ENCODE results near the gene CDH23.

CDH23 gene

GRCh38 chr10:71806704-71807556 lies 410.2 kb downstream of the CDH23 start:
- DNase-seq, result peak in 1 of 2 donors; percentile 4

GRCh38 chr10:71807557-71808510 lies 411.1 kb downstream of the CDH23 start:
- DNase-seq, result no peak

- DNase-seq, result no peak
These were observed 412.9 kb downstream of the CDH23 start for GRCh38 chr10:71809628-71810027.

- DNase-seq, result peak in 1 of 2 donors; percentile 4
These were observed 413.5 kb downstream of the CDH23 start for GRCh38 chr10:71810048-71810750.

GRCh38 chr10:71811351-71811750 lies 414.6 kb downstream of the CDH23 start:
- no peak for DNase-seq

- DNase-seq, result peak in 1 of 2 donors; percentile 65
These were observed 415.5 kb downstream of the CDH23 start for GRCh38 chr10:71812016-71812912.

- DNase-seq, result no peak
These were observed 416.3 kb downstream of the CDH23 start for GRCh38 chr10:71812913-71813590.

GRCh38 chr10:71814922-71815411 lies 418.2 kb downstream of the CDH23 start:
- DNase-seq, result no peak

GRCh38 chr10:71815515-71816130 lies 418.9 kb downstream of the CDH23 start:
- DNase-seq, result no peak

- no peak for DNase-seq
These were observed 419.7 kb downstream of the CDH23 start for GRCh38 chr10:71816421-71816851.

- DNase-seq, result no peak
These were observed 420.4 kb downstream of the CDH23 start for GRCh38 chr10:71816936-71817618.

- peak; percentile 87 to 90 for DNase-seq
These were observed 421.3 kb downstream of the CDH23 start for GRCh38 chr10:71817831-71818655.

GRCh38 chr10:71818674-71819260 lies 422.0 kb downstream of the CDH23 start:
- no peak for DNase-seq

- no peak for DNase-seq
These were observed 422.7 kb downstream of the CDH23 start for GRCh38 chr10:71819441-71819861.

GRCh38 chr10:71819985-71820384 lies 423.3 kb downstream of the CDH23 start:
- DNase-seq, result no peak

GRCh38 chr10:71820966-71821365 lies 424.2 kb downstream of the CDH23 start:
- no peak for DNase-seq

GRCh38 chr10:71821909-71822763 lies 425.4 kb downstream of the CDH23 start:
- DNase-seq, result no peak

GRCh38 chr10:71823356-71823755 lies 426.6 kb downstream of the CDH23 start:
- DNase-seq, result no peak
